Measurements from ENCODE around the gene ATRN.

DNA sequence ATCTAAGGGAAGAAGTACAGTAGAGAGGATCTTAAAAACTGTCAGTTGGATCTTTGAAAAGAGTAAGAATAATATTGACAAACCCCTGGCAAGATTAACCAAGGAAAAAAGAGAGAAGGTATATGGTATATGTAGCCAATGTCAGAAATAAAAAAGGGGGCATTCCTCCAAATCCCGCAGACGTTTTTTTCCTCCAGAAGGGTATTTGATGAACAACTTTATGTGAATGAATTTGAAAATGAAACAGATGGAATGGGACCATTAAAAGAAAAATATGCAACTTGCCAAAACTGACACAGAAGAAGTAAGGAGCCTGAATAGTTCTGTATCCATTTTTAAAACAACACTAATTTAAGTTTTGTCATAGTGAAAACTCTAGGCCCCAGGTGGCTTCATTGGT lies 156.7 kb downstream of the ATRN start:
- TF ChIP-seq, protein P1, sequence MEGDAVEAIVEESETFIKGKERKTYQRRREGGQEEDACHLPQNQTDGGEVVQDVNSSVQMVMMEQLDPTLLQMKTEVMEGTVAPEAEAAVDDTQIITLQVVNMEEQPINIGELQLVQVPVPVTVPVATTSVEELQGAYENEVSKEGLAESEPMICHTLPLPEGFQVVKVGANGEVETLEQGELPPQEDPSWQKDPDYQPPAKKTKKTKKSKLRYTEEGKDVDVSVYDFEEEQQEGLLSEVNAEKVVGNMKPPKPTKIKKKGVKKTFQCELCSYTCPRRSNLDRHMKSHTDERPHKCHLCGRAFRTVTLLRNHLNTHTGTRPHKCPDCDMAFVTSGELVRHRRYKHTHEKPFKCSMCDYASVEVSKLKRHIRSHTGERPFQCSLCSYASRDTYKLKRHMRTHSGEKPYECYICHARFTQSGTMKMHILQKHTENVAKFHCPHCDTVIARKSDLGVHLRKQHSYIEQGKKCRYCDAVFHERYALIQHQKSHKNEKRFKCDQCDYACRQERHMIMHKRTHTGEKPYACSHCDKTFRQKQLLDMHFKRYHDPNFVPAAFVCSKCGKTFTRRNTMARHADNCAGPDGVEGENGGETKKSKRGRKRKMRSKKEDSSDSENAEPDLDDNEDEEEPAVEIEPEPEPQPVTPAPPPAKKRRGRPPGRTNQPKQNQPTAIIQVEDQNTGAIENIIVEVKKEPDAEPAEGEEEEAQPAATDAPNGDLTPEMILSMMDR (IDR thresholded peaks at IDR 0.05; ENCODE audit: low read length): no peak
- no peak for TF ChIP-seq EZH2 (IDR thresholded peaks at IDR 0.05; ENCODE audit: borderline replicate concordance, low read length)

Measured in OCI-LY1 (cell line).